AG09319 (cell line): Measurements from ENCODE around the gene TMPRSS11F.

ENCODE experiments used
- DNase-seq: peaks from one replicate; pipeline ENCODE4 v3.0.0-alpha.2; 2010; ENCODE audit warnings: low read depth; ENCODE audit errors: extremely low read depth
- TF ChIP-seq, protein P1 (sequence below): IDR thresholded peaks from 2 replicates; pipeline ENCODE4 v1.5.1; 2011; ENCODE audit warnings: low read depth, mild to moderate bottlenecking, inconsistent platforms, low read length, moderate library complexity

Gene TMPRSS11F

DNA sequence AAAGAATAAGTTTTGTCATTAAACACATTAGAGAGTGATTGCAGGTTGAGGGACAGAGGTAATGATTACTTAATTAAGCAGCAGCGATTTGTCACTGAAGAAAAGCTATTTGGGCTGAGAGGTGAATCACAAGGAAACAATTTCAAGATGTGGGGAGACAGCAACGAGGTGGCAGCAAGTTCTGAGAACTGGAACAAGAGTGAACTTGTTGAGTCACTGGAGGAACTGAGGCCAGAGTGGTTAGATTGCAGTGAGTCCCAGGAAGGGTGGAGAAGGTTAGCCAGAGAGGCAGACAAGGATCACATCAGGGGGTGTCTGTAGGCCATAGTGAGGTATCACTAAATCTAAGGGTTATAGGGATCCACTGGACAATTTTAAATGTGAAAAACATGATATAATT is 108.5 kb downstream of the TMPRSS11F start:
- TF ChIP-seq, protein P1, sequence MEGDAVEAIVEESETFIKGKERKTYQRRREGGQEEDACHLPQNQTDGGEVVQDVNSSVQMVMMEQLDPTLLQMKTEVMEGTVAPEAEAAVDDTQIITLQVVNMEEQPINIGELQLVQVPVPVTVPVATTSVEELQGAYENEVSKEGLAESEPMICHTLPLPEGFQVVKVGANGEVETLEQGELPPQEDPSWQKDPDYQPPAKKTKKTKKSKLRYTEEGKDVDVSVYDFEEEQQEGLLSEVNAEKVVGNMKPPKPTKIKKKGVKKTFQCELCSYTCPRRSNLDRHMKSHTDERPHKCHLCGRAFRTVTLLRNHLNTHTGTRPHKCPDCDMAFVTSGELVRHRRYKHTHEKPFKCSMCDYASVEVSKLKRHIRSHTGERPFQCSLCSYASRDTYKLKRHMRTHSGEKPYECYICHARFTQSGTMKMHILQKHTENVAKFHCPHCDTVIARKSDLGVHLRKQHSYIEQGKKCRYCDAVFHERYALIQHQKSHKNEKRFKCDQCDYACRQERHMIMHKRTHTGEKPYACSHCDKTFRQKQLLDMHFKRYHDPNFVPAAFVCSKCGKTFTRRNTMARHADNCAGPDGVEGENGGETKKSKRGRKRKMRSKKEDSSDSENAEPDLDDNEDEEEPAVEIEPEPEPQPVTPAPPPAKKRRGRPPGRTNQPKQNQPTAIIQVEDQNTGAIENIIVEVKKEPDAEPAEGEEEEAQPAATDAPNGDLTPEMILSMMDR: no peak
- no peak for DNase-seq

DNA sequence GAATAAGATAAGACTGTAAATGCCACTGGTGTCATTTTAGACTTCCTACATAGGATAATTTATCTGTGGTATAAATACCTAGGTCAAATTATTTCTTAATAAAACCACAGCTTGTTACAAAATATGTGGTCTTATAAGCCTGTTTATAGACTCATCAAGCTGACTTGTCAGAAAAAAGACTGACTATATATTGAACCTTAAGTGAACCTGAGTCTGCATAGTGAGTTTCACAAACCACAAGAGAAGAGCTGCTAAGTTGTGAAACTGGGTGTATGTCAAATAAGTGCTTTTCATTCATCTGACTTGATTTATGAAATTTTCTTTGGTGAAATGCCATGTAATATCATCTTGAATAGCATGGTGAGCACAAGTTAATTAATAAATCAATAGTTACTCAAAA is 118.0 kb downstream of the TMPRSS11F start:
- no peak for DNase-seq
- TF ChIP-seq, protein P1: no peak
